ENCODE data around the gene SPSB4. TPM values are rescaled to one million over a fixed set of nuclear protein-coding genes. Genes with fewer than 3 reads are reported as not detected.

SPSB4 gene
- total RNA-seq, 1 experiment from 2014 or later = 0.05 TPM

DNA sequence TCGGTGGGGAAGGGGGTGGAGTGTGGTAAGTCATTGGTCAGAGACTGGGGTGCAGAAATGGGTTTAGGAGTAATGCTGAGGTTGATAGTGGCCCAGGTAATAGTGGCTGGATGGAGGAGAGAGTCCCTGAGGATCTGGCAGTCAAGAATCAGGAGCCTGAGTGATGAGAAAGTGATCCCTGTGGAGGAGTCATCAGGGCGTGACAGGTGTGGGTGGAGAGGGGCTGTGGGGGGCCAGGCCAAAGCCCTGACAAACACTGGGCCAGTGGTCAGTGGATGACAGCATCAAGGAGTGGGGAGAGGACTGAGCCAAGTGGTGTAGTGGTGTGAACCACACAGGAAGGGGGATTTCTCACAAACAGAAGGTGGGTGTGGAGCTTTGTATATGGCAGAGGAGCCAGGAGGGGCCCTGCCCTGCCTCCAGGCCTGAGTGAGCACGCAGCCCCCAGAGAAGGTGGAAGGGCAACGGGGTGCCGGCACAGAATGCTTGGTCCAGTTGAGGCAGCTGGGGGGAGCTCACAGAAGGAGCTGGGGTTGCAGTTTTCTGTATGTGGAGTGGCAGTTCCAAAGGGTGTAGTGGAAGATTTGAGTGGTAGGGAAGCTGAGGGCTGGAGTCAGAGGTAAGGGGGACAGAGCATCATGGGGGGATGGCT is 77.1 kb downstream of the SPSB4 start:
- POLR2A ChIA-PET = no interaction called here
- no peak for TF ChIP-seq POLR2AphosphoS5 (IDR thresholded peaks at IDR 0.05; ENCODE audit: low read depth, low read length)
- H3K4me3 ChIP-seq (ENCODE audit: low read depth in 2 of 2, low read length in 2 of 2) = no peak overlapping the region
- H3K27me3 ChIP-seq (ENCODE audit: control insufficient read depth, insufficient read depth, low read length) = peaks cover 9% of the 10 kb centered on the region
- CTCF ChIA-PET = no interaction called here
- BruUV-seq (replicated peaks) = no TSS peak
- intact Hi-C loops (cut with micrococcal nuclease; ENCODE audit: unreplicated experiment) = no loop called here
- no peak overlapping the region for H3K27ac ChIP-seq (ENCODE audit: low read length)
- H3K4me1 ChIP-seq (ENCODE audit: control insufficient read depth, insufficient read depth, low read length) = no peaks in the 10 kb centered on the region
- H3K9me3 ChIP-seq (ENCODE audit: control insufficient read depth, insufficient read depth, low read depth, low read length) = no peaks in the 10 kb centered on the region
- no peaks in the 10 kb centered on the region for H3K36me3 ChIP-seq (ENCODE audit: control insufficient read depth, insufficient read depth, low read length)
- DNase-seq (ENCODE audit: low read depth, low spot score) (no peak), ATAC-seq (no peak)
- in situ Hi-C loops (cut with HindIII; ENCODE audit: low pct_unique_long_range_greater_than_20kb, low sequenced_read_pairs) = no loop called here

DNA sequence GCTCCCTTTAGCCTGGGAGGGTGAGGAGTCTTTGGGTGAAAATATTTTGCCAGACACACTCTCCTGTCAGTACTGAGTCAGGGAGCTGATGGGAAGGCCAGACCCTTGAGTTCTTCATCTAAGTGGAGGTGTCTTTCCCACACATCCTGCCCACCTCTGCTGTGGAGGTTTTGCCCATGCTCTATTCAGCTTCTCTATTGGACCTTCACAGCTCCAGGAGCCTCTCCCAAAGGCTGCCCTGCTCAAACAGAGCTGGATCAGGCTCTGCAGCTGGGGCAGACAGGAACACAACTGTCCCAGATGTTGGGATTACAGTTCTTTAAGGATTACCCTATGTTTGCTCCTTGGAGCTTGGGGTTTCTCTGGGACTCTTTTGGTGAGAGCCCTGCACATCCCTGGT is 77.9 kb downstream of the SPSB4 start:
- TF ChIP-seq, protein P1, sequence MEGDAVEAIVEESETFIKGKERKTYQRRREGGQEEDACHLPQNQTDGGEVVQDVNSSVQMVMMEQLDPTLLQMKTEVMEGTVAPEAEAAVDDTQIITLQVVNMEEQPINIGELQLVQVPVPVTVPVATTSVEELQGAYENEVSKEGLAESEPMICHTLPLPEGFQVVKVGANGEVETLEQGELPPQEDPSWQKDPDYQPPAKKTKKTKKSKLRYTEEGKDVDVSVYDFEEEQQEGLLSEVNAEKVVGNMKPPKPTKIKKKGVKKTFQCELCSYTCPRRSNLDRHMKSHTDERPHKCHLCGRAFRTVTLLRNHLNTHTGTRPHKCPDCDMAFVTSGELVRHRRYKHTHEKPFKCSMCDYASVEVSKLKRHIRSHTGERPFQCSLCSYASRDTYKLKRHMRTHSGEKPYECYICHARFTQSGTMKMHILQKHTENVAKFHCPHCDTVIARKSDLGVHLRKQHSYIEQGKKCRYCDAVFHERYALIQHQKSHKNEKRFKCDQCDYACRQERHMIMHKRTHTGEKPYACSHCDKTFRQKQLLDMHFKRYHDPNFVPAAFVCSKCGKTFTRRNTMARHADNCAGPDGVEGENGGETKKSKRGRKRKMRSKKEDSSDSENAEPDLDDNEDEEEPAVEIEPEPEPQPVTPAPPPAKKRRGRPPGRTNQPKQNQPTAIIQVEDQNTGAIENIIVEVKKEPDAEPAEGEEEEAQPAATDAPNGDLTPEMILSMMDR (IDR thresholded peaks at IDR 0.05) = no peak
- no peak for TF ChIP-seq SIN3A (IDR thresholded peaks at IDR 0.05; ENCODE audit: borderline replicate concordance, insufficient read depth, low read depth, low read length)
- TF ChIP-seq, protein P2, sequence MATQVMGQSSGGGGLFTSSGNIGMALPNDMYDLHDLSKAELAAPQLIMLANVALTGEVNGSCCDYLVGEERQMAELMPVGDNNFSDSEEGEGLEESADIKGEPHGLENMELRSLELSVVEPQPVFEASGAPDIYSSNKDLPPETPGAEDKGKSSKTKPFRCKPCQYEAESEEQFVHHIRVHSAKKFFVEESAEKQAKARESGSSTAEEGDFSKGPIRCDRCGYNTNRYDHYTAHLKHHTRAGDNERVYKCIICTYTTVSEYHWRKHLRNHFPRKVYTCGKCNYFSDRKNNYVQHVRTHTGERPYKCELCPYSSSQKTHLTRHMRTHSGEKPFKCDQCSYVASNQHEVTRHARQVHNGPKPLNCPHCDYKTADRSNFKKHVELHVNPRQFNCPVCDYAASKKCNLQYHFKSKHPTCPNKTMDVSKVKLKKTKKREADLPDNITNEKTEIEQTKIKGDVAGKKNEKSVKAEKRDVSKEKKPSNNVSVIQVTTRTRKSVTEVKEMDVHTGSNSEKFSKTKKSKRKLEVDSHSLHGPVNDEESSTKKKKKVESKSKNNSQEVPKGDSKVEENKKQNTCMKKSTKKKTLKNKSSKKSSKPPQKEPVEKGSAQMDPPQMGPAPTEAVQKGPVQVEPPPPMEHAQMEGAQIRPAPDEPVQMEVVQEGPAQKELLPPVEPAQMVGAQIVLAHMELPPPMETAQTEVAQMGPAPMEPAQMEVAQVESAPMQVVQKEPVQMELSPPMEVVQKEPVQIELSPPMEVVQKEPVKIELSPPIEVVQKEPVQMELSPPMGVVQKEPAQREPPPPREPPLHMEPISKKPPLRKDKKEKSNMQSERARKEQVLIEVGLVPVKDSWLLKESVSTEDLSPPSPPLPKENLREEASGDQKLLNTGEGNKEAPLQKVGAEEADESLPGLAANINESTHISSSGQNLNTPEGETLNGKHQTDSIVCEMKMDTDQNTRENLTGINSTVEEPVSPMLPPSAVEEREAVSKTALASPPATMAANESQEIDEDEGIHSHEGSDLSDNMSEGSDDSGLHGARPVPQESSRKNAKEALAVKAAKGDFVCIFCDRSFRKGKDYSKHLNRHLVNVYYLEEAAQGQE (IDR thresholded peaks at IDR 0.05; ENCODE audit: insufficient read depth in 1 of 2, low read depth in 2 of 2, low read length in 1 of 2) = no peak
- TF ChIP-seq POLR2AphosphoS5 (IDR thresholded peaks at IDR 0.05; ENCODE audit: low read depth, low read length) = no peak
- no peak for TF ChIP-seq TCF7L2 (IDR thresholded peaks at IDR 0.05; ENCODE audit: low read depth, low read length)
- ChIA-PET POLR2A (no interaction called here), CTCF (interaction anchor here (0.5 kb wide), 1 partner anchor 119 kb away, joined by 3 read pairs; no protein-coding TSS in a partner anchor)
- Histone ChIP-seq H3K27ac (ENCODE audit: low read length) (no peak overlapping the region), H3K27me3 (ENCODE audit: control insufficient read depth, insufficient read depth, low read length) (peaks cover 9% of the 10 kb centered on the region), H3K9me3 (ENCODE audit: control insufficient read depth, insufficient read depth, low read depth, low read length) (no peaks in the 10 kb centered on the region), H3K4me3 (ENCODE audit: low read depth in 2 of 2, low read length in 2 of 2) (no peak overlapping the region), H3K36me3 (ENCODE audit: control insufficient read depth, insufficient read depth, low read length) (no peaks in the 10 kb centered on the region), H3K4me1 (ENCODE audit: control insufficient read depth, insufficient read depth, low read length) (no peaks in the 10 kb centered on the region)
- DNase-seq (ENCODE audit: low read depth, low spot score) (no peak), ATAC-seq (no peak)
- in situ Hi-C loops (cut with HindIII; ENCODE audit: low pct_unique_long_range_greater_than_20kb, low sequenced_read_pairs) (no loop called here), intact Hi-C loops (cut with micrococcal nuclease; ENCODE audit: unreplicated experiment) (no loop called here)
- BruUV-seq (replicated peaks) = no TSS peak

DNA sequence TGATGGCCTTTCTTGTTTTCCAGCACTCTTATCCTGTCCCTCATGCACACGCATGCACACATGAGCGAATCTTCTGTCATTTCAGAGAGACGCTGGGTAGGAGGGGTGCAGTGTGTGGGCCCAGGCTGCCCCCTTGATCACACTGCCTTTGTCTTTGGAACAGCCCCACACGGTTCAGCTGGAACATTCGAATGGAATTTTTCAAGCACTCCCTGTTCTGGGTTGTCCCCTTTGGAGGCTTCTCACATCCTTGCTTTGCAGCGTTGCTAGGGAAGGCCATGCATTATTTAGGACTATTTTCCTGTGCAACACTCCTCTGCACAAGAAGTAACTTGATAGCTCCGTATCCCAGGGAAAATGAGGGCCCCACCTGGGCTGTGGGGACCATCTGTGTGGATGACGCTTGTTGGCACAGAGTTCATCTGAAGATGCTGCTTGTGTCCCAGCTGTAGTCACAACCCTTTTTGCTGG is 78.4 kb downstream of the SPSB4 start:
- ATAC-seq = no peak

More for the DNA sequence above, 78.4 kb downstream of the SPSB4 start:
- TF ChIP-seq, protein P1 (IDR thresholded peaks at IDR 0.05) = no peak
- no peak for TF ChIP-seq TCF7L2 (IDR thresholded peaks at IDR 0.05; ENCODE audit: low read depth, low read length)
- no peak for TF ChIP-seq POLR2AphosphoS5 (IDR thresholded peaks at IDR 0.05; ENCODE audit: low read depth, low read length)
- TF ChIP-seq, protein P2 (IDR thresholded peaks at IDR 0.05; ENCODE audit: insufficient read depth in 1 of 2, low read depth in 2 of 2, low read length in 1 of 2) = no peak
- no peak for TF ChIP-seq SIN3A (IDR thresholded peaks at IDR 0.05; ENCODE audit: borderline replicate concordance, insufficient read depth, low read depth, low read length)
- CTCF ChIA-PET = interaction anchor here (0.5 kb wide), 1 partner anchor 118 kb away, joined by 3 read pairs; no protein-coding TSS in a partner anchor
- H3K9me3 ChIP-seq (ENCODE audit: control insufficient read depth, insufficient read depth, low read depth, low read length) = no peaks in the 10 kb centered on the region
- no TSS peak for BruUV-seq (replicated peaks)
- no peaks in the 10 kb centered on the region for H3K36me3 ChIP-seq (ENCODE audit: control insufficient read depth, insufficient read depth, low read length)
- H3K27ac ChIP-seq (ENCODE audit: low read length) = no peak overlapping the region
- intact Hi-C loops (cut with micrococcal nuclease; ENCODE audit: unreplicated experiment) (no loop called here), in situ Hi-C loops (cut with HindIII; ENCODE audit: low pct_unique_long_range_greater_than_20kb, low sequenced_read_pairs) (no loop called here)
- H3K27me3 ChIP-seq (ENCODE audit: control insufficient read depth, insufficient read depth, low read length) = peaks cover 9% of the 10 kb centered on the region
- H3K4me3 ChIP-seq (ENCODE audit: low read depth in 2 of 2, low read length in 2 of 2) = no peak overlapping the region
- H3K4me1 ChIP-seq (ENCODE audit: control insufficient read depth, insufficient read depth, low read length) = no peaks in the 10 kb centered on the region
- no peak for DNase-seq (ENCODE audit: low read depth, low spot score)
- POLR2A ChIA-PET = no interaction called here
